ENCODE results near the gene HOXD12.

The HOXD12 gene

GRCh38 chr2:176122683-176123410 is 23.3 kb downstream of the HOXD12 start, which contains the start of gene HOXD9:
TSS of gene HOXD9 (plus strand) at chr2:176122719. CDS start at chr2:176122769, 50 bp downstream.
- no peak for DNase-seq

GRCh38 chr2:176123411-176124109 is 24.0 kb downstream of the HOXD12 start:
- DNase-seq: no peak

- DNase-seq: no peak
These were observed 24.7 kb downstream of the HOXD12 start for GRCh38 chr2:176124110-176124946.

- DNase-seq: no peak
These were observed 25.6 kb downstream of the HOXD12 start for GRCh38 chr2:176124947-176125771.

GRCh38 chr2:176125772-176126054 is 26.1 kb downstream of the HOXD12 start:
- no peak for DNase-seq

GRCh38 chr2:176126929-176127773 is 27.6 kb downstream of the HOXD12 start:
- DNase-seq: peak; percentile 47

- no peak for DNase-seq
These were observed 28.1 kb downstream of the HOXD12 start for GRCh38 chr2:176127774-176128072.

GRCh38 chr2:176128172-176128981 is 28.8 kb downstream of the HOXD12 start:
- DNase-seq: no peak

GRCh38 chr2:176128982-176129796 is 29.6 kb downstream of the HOXD12 start, which contains the start of gene HOXD8:
TSS of gene HOXD8 (plus strand) at chr2:176129705. CDS start at chr2:176130367, 662 bp downstream.
- no peak for DNase-seq

GRCh38 chr2:176129813-176130146 is 30.2 kb downstream of the HOXD12 start:
- DNase-seq: no peak

- DNase-seq: no peak
These were observed 30.8 kb downstream of the HOXD12 start for GRCh38 chr2:176130147-176130956.

GRCh38 chr2:176130957-176131847 is 31.6 kb downstream of the HOXD12 start:
- DNase-seq: no peak

GRCh38 chr2:176131848-176132158 is 32.2 kb downstream of the HOXD12 start:
- DNase-seq: no peak

- DNase-seq: no peak
These were observed 32.9 kb downstream of the HOXD12 start for GRCh38 chr2:176132205-176133171.

GRCh38 chr2:176133389-176133788 is 33.8 kb downstream of the HOXD12 start:
- DNase-seq: peak; percentile 1

- no peak for DNase-seq
These were observed 34.4 kb downstream of the HOXD12 start for GRCh38 chr2:176134035-176134434.

GRCh38 chr2:176135035-176135440 is 35.4 kb downstream of the HOXD12 start:
- DNase-seq: peak; percentile 51
